SK-MEL-5 (cell line): Measurements from ENCODE around the gene DNAJC3. TPM values are rescaled to one million over a fixed set of nuclear protein-coding genes. Genes with fewer than 3 reads are reported as not detected.
"Not testable (repeated sequence)": the region's sequence is repeated elsewhere in the genome, so short reads cannot be mapped to it uniquely, and the experiment has no call there.

Experiments
- DNase-seq: peaks from one replicate; pipeline ENCODE4 v3.0.0-alpha.2; 2016; ENCODE audit warnings: low read depth, low spot score
- in situ Hi-C: cut with HindIII; loops from 2 replicates; pipeline ENCODE4 v1.10.0; 2016; ENCODE audit warnings: low sequenced_read_pairs, high pct_unique_total_duplicates, low pct_unique_long_range_greater_than_20kb
- total RNA-seq: library from RNA; depleted of rRNA; stranded (reverse); fragments of >200 nt; shearing (Covaris generic); gene quantifications from 2 replicates; pipeline ENCODE4 v1.2.3, GENCODE V29; 2014

The DNAJC3 gene
- total RNA-seq, 1 experiment from 2014 or later = 66.6 TPM

DNA sequence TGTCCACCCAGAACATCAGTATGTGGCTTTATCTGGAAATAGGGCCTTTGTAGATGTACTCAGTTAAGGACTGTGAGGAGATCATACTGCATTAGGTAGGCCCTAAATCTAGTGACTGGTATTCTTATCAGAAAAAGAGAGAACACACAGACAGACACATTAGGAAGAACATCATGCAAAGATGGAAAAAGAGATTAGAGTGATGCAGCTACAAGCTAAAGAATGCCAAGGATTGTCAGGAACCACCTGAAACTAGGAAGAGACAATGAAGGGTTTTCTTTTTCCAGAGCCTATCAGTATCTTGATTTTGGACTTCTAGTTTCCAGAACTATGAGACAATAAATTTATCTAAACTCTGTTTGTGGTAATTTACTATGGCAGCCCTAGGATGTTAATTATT, 17.4 kb upstream of the DNAJC3 start:
- no peak for DNase-seq
- in situ Hi-C loops = no loop called here

DNA sequence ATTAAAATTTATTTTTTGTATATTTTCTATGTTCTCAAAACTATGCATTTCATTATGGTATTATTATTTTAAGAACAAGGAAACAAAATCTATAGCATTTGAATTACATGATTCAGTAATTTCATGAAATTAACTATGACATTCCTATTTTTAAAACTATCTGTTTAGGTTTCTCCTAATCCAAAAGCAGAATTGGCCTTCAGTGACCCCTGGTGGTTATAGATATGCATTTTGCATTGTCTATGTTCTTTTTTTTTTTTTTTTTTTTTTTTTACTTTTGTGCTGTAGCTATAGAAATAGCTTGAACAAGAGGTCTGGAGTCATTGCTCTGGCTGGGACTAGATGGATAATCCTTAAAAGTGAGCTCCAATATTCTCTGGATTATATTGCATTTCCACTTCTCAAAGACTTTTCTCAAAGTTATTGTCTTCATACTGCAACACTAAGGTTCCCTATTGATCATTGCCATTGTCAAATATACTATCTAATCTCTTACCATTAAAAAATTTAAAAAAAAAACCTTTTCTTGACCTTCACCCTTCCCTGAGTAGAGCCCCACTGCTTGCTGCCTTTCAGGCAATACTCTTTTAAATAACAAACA, 15.9 kb upstream of the DNAJC3 start:
- peak; percentile 77 for DNase-seq
- in situ Hi-C loops = no loop called here

DNA sequence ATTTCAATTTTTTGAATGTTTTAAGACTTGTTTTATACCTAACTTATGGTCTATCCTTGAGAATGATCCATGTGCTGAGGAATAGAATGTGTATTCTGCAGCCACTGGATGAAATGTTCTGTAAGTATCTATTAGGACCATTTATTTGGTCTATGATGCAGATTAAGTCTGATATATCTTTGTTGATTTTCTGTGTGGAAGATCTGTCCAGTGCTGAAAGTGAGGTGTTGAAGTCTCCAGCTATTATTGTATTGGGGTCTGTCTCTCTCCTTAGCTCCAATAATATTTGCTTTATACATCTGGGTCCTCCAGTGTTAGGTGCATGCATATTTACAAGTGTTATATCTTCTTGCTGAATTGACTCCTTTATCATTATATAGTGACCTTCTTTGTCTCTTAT, 9.7 kb upstream of the DNAJC3 start:
- in situ Hi-C loops = not testable (repeated sequence)

DNA sequence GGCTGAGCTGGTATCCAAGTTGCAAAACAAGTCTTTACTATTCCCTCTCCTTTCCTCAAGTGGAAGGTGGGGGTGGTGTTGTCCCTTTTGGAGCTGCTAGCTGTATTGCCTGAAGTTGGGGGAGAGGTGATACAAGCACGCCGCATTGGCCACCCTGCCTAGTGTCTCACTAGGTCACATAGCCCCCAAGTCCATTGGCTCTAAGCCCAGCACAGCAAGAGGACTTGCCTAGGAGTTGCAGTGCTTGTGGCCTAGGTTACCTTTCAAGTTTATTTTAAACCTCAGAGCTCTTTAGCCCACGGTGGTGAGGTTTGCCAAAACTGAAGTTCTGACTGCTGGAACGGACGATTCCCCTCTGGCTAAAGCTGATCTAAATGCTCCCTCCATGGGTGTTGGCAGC, 5.3 kb upstream of the DNAJC3 start:
- in situ Hi-C loops = no loop called here
- DNase-seq = no peak

More for the DNA sequence above, 9.7 kb upstream of the DNAJC3 start:
- not testable (repeated sequence) for DNase-seq

DNA sequence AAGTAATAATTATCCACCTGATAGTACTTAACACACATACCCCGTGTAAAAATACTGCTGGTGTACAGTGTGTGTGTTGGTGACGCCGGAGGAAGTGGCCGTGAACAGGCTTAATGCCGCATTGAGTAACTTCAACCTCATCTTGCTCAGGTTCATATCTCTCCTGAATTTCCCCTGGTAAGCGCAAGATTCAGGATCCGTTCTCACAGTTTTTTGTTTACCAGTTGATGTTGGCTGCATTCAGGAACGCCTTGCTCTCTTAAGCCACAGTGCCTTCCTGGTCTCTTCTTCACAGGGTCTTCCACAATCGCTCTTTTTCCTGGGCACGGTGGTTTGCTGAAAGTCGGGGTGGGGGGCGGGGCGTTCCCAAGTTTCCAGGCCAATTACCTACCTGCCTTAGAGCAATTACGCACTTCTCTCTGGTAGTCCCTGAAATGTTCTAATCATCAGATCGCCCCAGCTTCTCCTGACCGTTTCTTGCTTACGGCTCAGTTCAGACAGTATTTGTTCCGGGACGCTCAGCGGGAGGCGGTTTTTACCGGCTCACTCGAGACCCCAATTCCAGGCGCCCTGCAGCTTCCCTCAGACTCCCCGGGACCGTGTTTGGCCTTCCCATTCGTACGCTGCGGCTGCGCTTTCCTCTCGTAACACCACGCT, 706 bp upstream of the DNAJC3 start:
- in situ Hi-C loops = no loop called here
- peak; percentile 44 for DNase-seq

DNA sequence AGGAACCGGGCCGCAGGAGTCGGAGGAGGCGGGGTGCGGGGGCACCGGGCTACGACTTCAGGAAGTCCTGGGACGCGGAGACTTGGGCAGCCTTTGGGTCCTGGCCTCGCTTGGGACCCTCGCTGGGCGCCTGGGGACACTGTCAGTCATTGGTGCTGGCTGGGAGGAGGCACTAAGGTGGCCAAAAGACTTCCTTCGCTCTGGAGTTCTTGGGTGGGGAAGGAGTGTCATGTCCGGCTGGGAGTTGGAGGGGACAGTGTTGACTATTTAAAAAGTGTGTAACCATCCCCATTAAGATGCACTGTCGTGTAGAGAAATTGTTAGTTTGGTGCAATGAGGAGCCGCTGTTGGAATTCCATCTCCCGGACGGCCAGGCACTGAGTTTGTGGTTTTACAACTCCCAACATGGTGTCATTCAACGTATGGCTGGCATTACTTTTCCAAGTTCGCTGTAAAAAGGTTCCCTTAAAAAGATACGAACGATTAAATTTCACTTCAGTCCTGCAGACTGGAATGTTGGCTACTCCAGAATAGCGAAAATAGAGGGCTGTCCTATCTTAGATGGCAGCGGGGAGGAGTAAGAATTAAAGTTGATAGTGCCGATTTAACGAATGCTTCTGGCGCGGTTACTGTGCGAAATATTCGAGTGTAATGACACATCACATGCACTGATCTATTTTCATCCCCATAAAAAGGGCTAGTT, 776 bp downstream of the DNAJC3 start:
- in situ Hi-C loops = no loop called here
- peak; percentile 44 for DNase-seq

DNA sequence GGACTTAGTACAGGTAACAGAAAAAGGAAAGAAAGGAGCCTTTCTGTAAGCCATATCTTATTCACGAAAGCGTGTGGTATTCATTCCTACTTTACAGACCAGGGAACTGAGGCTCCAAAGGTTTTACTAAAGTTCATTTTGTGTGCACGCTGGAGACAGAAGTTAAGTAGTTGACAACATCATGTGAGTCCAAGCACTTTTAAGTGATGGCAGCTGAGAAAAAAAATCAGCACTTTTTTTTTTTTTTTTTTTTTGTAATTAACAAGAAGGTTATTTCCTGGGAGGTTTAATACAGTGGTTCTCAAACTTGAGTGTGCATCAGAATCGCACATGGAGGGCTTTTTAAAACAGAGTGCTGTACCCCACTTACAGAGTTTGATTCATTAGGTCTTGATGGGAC, 2.0 kb downstream of the DNAJC3 start:
- in situ Hi-C loops = no loop called here
- DNase-seq = no peak

DNA sequence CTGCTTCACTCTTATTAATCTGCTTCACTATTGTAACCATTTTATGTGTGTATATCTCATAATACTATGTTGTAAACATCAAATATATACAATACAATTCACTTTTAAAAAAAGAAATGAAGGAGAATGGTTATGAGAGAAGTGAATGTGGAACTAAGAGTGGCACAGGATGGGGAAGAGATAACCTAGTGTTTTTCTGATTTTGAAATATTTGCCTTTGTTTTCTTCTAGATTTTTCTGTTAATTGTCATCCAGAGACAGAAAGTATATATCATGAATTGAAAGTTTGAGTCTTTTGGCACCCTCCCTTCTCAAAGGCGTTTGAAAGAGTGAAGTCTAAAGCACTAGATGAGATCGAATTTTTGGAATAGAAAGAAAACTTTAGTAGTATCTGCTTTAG, 2.8 kb downstream of the DNAJC3 start:
- no peak for DNase-seq
- in situ Hi-C loops = no loop called here

DNA sequence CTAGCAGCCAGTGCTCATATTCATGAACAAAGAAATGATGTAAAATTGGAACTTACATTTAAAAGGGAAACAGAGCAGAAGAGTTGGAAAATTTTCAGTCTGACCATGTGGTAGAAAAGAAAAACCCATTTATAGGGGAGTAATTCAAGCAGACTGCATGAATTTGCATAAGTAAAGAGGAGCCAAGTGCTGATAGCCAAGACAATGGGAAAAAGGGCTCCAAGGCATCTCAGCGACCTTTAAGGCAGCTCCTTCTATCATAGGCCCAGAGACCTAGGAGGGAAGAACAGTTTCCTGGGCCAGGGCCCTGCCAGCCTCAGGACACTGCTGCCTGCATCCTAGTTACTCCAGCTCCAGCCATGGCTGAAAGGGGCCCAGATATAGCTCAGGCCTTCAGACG, 7.5 kb downstream of the DNAJC3 start:
- DNase-seq = no peak
- in situ Hi-C loops = no loop called here

DNA sequence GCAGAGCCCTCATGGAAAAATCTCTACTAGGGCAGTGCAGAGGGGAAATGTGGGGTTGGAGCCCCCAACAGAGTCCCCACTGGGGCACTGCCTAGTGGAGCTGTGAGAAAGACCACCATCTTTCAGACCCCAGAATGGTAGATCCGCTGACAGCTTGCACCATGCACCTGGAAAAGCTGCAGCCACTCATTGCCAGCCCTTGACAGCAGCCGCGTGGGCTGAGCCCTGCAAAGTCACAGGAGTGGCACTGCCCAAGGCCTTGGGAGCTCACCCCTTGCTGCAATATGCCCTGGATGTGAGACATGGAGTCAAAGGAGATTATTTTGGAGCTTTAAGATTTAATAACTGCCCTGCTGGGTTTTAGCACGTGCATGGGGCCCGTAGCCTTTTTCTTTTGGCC, 8.0 kb downstream of the DNAJC3 start:
- DNase-seq, in situ Hi-C loops: not testable (repeated sequence)

DNA sequence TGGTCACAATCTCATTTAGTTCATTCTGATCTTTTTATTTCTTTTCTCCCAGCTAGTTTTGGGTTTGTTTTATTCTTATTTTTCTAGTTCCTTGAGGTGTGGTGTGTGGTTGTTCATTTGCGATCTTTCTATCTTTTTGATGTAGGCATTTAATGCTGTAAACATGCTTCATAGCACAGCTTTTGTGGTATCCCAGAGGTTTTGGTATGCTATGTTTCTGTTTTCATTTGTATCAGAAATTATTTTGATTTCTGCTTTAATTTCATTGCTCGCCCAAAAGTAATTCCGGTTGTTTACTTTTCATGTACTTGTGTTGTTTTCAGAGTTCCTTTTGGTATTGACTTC, 12.6 kb downstream of the DNAJC3 start:
- in situ Hi-C loops = no loop called here
- no peak for DNase-seq

DNA sequence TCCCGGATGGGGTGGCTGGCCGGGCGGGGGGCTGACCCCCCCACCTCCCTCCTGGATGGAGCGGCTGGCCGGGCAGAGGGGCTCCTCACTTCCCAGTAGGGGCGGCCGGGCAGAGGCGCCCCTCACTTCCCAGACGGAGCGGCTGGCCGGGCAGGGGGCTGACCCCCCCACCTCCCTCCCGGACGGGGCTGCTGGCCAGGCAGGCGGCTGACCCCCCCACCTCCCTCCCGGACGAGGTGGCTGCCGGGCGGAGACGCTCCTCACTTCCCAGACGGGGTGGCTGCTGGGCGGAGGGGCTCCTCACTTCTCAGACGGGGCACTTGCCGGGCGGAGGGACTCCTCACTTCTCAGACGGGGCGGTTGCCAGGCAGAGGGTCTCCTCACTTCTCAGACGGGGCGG, 14.0 kb downstream of the DNAJC3 start:
- in situ Hi-C loops, DNase-seq: not testable (repeated sequence)

DNA sequence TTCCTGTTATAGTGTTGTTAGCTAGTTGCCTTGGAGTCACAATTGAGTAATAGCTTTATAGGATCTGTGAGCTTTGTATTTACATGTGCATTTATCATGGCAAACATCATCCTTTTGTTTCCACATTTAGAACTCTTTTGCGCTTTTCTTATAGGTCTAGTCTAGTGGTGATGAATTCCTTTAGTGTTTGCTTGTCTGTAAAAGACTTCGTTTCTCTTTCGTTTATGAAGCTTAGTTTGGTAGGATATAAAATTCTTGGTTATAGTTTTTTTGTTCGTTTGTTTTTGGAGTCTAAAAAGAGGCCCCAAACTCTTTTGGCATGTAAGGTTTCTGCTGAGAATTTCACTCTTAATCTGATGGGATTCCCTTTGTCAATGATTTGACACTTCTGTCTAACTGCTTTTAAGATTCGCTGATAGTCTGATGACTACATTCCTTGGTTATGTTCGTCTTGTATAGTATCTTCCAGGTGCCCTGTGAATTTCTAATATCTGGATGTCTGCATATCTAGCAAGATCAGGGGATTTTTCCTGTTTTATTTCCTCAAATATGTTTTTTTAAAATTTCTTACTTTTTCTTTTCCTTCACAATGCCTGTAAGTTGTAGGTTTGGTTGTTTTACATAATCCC, 20.2 kb downstream of the DNAJC3 start:
- in situ Hi-C loops = no loop called here
- DNase-seq = no peak

DNA sequence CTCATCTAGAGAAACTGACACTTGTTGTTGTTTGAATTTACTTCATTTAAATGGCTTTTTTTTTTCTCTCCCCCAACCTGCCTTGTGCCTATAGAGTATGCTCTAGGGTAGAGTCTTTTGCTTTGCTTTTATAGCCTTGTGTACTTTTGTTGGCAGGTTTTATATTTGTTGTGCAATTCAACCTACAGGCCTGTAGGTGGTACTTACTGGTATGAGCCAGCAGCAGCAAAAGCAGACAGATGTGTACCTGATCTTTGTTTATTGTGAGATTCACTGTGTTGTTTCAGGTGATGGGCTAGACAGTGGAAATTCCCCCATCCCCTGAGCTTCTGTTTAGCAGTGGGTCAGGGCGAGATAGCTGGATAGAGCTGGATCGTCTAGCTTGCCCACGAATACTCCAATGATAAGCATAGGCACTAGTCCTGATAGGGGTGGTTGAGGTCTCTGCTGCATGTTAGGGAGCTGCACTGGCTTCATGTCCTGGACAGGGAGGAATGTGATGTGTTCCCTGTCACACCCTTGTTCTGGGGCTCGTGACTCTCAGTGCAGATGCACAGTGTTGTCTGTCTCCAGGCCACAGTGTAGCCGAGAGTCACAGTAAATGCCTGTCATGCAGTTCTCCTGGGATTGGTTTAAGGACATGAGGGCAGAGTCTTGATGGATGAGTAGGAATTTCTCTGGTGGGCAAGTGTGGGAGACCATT, 21.3 kb downstream of the DNAJC3 start:
- in situ Hi-C loops = no loop called here
- peak; percentile 22 for DNase-seq

DNA sequence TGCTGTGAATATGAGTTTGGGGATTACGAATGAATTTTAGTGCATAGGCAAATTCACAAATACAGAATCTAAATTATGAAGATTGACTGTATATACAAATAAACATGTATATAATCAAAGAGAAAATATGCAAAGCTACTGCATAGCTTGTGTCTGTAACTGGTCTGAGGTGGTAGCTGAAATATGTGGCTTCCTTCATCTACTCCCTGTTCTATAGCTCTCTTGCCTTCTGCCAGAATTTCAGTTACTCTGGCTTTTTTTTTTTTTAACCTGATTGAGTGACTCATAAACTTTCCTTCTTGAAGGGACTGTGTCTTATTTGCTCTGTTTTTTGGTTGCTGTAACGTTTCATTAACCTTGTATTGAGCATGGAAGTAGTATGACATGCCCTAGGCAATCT, 26.6 kb downstream of the DNAJC3 start:
- in situ Hi-C loops = no loop called here
- DNase-seq = no peak

DNA sequence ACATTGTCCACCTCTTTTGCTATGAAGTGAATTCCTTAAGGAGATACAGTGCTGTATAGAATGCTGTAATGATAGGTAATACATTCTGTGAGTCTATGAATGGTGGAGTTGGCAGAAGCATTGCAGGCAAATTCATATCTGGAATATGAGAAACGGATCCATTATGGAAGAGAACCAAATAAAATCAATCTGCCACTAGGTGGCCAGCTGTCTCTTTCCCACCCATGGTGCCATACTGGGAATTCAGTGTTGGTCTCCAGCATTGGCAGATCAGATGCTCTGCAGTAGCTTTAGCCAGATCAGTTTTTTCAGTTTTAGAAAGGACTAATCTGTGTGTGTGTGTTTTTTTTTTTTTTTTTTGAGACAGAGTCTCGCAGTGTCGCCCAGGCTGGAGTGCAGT, 27.6 kb downstream of the DNAJC3 start:
- in situ Hi-C loops = no loop called here
- DNase-seq = peak; percentile 78

DNA sequence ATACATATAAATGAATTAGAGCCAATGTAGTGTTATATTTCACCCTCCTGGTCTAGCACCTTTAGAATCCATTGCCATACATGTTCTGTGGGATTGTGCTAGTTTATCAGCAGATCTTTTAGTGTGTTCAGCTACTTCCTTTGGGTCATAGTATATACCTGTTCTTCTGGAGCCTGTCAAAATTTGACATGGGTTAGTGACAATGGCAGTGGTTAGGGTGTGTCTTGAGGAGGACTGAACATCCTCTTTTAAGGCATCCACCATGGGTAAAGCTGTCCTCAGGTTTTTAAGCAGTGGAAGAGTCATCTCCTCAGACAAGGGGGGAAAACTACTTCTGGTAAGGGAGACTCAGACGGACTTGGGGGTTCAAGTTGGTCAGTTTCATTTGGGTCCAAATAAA, 29.4 kb downstream of the DNAJC3 start:
- DNase-seq = no peak
- in situ Hi-C loops = no loop called here

DNA sequence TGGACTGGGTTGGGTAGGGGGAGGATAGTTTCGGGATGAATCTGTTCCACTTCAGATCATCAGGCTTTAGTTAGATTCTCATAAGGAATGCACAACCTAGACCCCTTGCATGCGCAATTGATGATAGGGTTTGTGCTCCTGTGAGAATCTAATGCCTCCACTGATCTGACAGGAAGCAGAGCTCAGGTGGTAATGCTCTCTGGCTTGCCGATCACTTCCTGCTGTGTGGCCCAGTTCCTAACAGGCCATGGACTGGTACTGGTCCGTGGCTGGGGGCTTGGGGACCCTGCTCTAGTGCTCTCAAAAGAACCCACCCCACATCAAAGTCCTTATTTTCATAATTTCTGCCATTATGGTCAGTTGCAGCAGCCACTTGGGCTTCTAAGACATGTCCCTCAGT, 30.1 kb downstream of the DNAJC3 start:
- DNase-seq = no peak
- in situ Hi-C loops = no loop called here
